ENCODE results near the gene GRIN1.
A peak's percentile ranks its signal among the peaks of the same experiment; 100 is the strongest.

The GRIN1 gene

GRCh38 chr9:137216188-137216965 is 77.4 kb downstream of the GRIN1 start:
- TF ChIP-seq, protein P1, sequence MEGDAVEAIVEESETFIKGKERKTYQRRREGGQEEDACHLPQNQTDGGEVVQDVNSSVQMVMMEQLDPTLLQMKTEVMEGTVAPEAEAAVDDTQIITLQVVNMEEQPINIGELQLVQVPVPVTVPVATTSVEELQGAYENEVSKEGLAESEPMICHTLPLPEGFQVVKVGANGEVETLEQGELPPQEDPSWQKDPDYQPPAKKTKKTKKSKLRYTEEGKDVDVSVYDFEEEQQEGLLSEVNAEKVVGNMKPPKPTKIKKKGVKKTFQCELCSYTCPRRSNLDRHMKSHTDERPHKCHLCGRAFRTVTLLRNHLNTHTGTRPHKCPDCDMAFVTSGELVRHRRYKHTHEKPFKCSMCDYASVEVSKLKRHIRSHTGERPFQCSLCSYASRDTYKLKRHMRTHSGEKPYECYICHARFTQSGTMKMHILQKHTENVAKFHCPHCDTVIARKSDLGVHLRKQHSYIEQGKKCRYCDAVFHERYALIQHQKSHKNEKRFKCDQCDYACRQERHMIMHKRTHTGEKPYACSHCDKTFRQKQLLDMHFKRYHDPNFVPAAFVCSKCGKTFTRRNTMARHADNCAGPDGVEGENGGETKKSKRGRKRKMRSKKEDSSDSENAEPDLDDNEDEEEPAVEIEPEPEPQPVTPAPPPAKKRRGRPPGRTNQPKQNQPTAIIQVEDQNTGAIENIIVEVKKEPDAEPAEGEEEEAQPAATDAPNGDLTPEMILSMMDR (conservative IDR thresholded peaks at IDR 0.05; ENCODE audit: low read length) = no peak
- DNase-seq (ENCODE audit: low read depth) = no peak
- H3K4me3 ChIP-seq (ENCODE audit: low read length) = no peak overlapping the region

DNA sequence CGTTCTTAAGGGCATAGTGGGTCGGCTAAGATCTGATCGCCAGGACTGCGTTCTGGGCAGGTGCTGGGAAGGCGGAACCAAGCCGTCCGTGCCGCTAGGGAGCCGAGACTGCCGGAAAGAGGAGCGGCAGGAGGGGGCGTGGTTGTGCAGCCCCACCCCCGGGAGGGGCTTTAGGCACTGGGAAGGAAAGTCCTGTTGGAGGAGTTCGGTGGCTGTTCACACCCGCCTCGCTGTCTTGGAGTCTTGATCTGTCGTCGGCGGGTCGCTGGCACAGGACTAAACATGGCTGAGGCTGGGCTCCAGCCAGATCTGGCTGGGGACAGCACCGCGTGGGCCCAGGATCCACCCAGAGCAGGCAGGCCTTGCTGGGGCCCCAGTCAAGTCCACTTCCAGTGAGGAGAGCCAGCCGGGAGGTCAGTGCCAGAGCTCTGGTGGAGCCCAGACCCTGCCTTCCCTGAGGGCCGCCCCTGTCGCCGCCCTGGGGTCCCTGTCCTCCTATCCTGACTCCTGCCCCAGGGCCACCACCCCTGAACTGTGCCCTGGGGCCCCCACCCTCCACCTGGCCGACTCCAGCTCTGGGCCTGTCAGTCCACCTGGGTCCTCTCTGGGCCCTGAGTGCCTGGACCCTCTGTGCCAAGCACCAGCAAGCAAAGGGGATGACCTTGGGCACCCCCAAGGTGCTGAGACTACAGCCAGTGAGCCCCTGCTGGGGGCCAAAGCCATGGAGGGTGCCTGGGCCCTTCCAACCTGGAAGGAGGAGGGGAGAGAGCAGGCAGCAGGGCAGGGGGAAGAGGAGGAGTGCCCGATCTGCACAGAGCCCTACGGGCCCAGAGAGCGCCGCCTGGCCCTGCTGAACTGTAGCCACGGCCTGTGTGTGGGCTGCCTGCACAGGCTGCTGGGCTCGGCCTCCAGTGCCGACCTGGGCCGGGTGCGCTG is 78.6 kb downstream of the GRIN1 start:
- TF ChIP-seq, protein P1 (conservative IDR thresholded peaks at IDR 0.05; ENCODE audit: low read length) = no peak; the same call in 1 of the 2 replicates
- peak; percentile 40 for DNase-seq (ENCODE audit: low read depth)
- H3K4me3 ChIP-seq (ENCODE audit: low read length) = peak overlapping the region; percentile 44

- DNase-seq (ENCODE audit: low read depth) = no peak
- TF ChIP-seq, protein P1 (conservative IDR thresholded peaks at IDR 0.05; ENCODE audit: low read length) = no peak
- H3K4me3 ChIP-seq (ENCODE audit: low read length) = no peak overlapping the region
Observed at GRCh38 chr9:137218212-137218753, 79.3 kb downstream of the GRIN1 start.

Measured in AG10803 (cell line).